HEK293T (cell line): ENCODE results near the gene DRC1.
A peak's percentile ranks its signal among the peaks of the same experiment; 100 is the strongest.
"Not testable (repeated sequence)": the region's sequence is repeated elsewhere in the genome, so short reads cannot be mapped to it uniquely, and the experiment has no call there.

Experiments used
- CTCF ChIA-PET: fragments of 350-600 bp; formaldehyde crosslinking; extraction: SDS; loops from one replicate; lab custom pipeline; 2021; ENCODE audit warnings: antibody characterized with exemption, inconsistent platforms; lab: Yijun Ruan, JAX
- POLR2A ChIA-PET: fragments of 350-600 bp; formaldehyde crosslinking; extraction: SDS; loops from one replicate; lab custom pipeline; 2020; ENCODE audit warnings: antibody characterized with exemption, inconsistent platforms; lab: Yijun Ruan, JAX
- DNase-seq: peaks from one replicate; pipeline ENCODE4 v3.0.0; 2012; ENCODE audit warnings: mixed read lengths; ENCODE audit errors: extremely low spot score
- ARNT ChIP-seq: fragments of 450-650 bp; IDR thresholded peaks from 2 replicates; pipeline ENCODE4 v1.6.1; 2017; ENCODE audit warnings: mild to moderate bottlenecking
- BHLHE40 ChIP-seq: fragments of 450-650 bp; IDR thresholded peaks from 2 replicates; pipeline ENCODE4 v1.6.1; 2016; ENCODE audit warnings: mild to moderate bottlenecking, moderate library complexity, borderline replicate concordance
- CTBP1 ChIP-seq: fragments of 450-650 bp; IDR thresholded peaks from 2 replicates; pipeline ENCODE4 v1.6.1; 2016; ENCODE audit warnings: borderline replicate concordance
- ELF4 ChIP-seq: fragments of 450-650 bp; IDR thresholded peaks from 2 replicates; pipeline ENCODE4 v1.6.1; 2017; ENCODE audit warnings: antibody characterized with exemption
- FOXA1 ChIP-seq: fragments of 450-650 bp; IDR thresholded peaks from 2 replicates; pipeline ENCODE4 v1.6.1; 2016; ENCODE audit warnings: mild to moderate bottlenecking
- FOXK2 ChIP-seq: fragments of 450-650 bp; IDR thresholded peaks from 2 replicates; pipeline ENCODE4 v1.6.1; 2016; ENCODE audit warnings: mild to moderate bottlenecking
- FOXM1 ChIP-seq: fragments of 450-650 bp; IDR thresholded peaks from 2 replicates; pipeline ENCODE4 v1.6.1; 2017; ENCODE audit warnings: mild to moderate bottlenecking, borderline replicate concordance
- HDGF ChIP-seq: fragments of 450-650 bp; IDR thresholded peaks from 2 replicates; pipeline ENCODE4 v1.6.1; 2017; ENCODE audit warnings: antibody characterized with exemption, borderline replicate concordance
- L3MBTL2 ChIP-seq: fragments of 450-650 bp; conservative IDR thresholded peaks from 2 replicates; pipeline ENCODE4 v1.6.1; 2016; ENCODE audit warnings: mild to moderate bottlenecking
- LEF1 ChIP-seq: fragments of 450-650 bp; IDR thresholded peaks from 2 replicates; pipeline ENCODE4 v1.6.1; 2017; ENCODE audit warnings: mild to moderate bottlenecking, borderline replicate concordance
- NFRKB ChIP-seq: fragments of 450-650 bp; IDR thresholded peaks from 2 replicates; pipeline ENCODE4 v1.6.1; 2016; ENCODE audit warnings: mild to moderate bottlenecking, moderate library complexity
- SP1 ChIP-seq: fragments of 450-650 bp; IDR thresholded peaks from 2 replicates; pipeline ENCODE4 v1.6.1; 2017
- SUZ12 ChIP-seq: fragments of 450-650 bp; IDR thresholded peaks from 2 replicates; pipeline ENCODE4 v1.6.1; 2016; ENCODE audit warnings: mild to moderate bottlenecking
- TARDBP ChIP-seq: fragments of 450-650 bp; IDR thresholded peaks from 2 replicates; pipeline ENCODE4 v1.6.1; 2016
- ZNF384 ChIP-seq: fragments of 450-650 bp; IDR thresholded peaks from 2 replicates; pipeline ENCODE4 v1.6.1; 2016
- TF ChIP-seq, protein P1 (sequence below): fragments of 450-650 bp; IDR thresholded peaks from 2 replicates; pipeline ENCODE4 v1.6.1; 2016

The DRC1 gene

DNA sequence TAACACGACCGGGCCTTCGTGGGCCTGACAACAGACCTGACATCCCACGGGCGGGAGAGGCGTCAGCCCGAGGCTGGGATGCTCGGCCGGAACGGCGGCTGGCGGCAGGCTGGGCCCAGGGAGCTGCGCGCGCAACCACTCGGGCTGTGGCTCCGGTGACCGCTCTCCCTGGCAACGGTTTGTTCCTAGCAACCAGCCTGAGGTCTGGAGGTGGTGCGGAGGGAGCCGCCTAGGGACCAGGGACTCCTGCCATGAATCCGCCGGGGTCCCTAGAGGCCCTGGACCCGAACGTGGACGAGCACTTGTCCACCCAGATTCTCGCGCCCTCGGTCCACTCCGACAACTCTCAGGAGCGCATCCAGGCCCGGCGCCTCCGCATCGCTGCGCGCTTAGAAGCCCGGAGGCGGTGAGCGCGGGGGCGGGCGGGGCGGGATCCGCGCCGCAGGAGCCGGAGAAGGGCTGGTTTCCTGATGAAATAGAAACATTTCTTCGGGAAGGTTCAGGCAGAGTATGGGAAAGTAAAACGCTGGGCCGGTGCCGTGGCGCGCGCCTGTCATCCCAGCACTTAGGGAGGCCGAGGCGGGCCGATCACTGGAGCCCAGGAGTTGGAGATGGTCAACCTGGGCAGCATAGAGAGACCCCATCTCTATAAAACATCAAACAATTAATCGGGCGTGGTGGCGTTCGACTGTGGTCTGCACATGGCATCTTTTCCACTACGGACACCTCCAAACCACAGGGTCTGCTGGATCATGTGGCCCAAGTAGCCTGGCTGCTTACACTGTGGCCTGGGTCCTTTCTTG is at the start of gene DRC1:
Gene DRC1, plus strand, starts transcription at position 182 of the 803 bp plus-strand sequence. Its CDS starts 70 bp downstream, at position 252.
- DNase-seq: peak; percentile 95
- CTCF ChIA-PET: no interaction called here
- POLR2A ChIA-PET: no interaction called here

DNA sequence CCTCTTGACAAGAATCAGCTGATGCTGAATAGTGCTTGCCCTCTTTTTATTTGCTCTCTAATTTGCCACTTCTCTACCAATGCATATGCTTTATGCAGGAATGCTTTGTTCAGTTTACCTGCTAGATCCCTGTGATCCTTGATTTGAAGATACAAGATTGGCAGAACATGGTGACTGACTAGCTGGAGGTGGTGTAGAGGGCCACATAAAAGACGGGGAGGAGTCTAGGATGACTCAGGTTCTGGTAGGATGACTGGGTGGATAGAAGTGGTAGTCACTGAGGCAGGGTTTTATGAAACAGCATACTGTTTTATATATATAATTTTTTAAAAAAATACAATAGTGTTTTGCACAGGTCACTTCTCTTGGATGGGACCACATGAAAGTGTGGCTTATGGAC is 48.8 kb upstream of the DRC1 start:
- DNase-seq: no peak
- CTCF ChIA-PET: no interaction called here

More for the DNA sequence above, at the start of gene DRC1:
- no peak for TF ChIP-seq L3MBTL2
- no peak for TF ChIP-seq LEF1

DNA sequence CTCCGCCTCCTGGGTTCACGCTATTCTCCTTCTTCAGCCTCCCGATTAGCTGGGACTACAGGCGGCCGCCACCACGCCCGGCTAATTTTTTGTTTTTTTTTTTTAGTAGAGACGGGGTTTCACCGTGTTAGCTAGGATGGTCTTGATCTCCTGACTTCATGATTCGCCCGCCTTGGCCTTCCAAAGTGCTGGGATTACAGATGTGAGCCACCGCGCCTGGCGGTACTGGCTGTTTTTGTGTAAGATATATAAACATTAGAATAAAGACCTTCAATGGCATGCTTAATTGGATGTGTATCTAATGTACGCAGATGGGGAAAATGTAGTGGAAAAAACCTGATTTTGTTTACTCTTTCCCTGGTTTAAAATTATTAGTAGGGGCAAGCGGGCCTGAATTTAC is 47.3 kb upstream of the DRC1 start:
- DNase-seq, CTCF ChIA-PET: not testable (repeated sequence)
- POLR2A ChIA-PET: interaction anchor here (2.5 kb wide), 1 partner anchor 9 kb away, joined by 14 read pairs; the partner anchor contains the start of gene SELENOI

More for the DNA sequence above, 48.8 kb upstream of the DRC1 start:
- POLR2A ChIA-PET: no interaction called here
- TF ChIP-seq NFRKB (no peak), HDGF (no peak), FOXK2 (no peak), ELF4 (no peak), FOXA1 (no peak), TARDBP (no peak), SP1 (no peak), FOXM1 (no peak), LEF1 (no peak), ARNT (no peak)
- TF ChIP-seq, protein P1, sequence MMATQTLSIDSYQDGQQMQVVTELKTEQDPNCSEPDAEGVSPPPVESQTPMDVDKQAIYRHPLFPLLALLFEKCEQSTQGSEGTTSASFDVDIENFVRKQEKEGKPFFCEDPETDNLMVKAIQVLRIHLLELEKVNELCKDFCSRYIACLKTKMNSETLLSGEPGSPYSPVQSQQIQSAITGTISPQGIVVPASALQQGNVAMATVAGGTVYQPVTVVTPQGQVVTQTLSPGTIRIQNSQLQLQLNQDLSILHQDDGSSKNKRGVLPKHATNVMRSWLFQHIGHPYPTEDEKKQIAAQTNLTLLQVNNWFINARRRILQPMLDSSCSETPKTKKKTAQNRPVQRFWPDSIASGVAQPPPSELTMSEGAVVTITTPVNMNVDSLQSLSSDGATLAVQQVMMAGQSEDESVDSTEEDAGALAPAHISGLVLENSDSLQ: no peak

DNA sequence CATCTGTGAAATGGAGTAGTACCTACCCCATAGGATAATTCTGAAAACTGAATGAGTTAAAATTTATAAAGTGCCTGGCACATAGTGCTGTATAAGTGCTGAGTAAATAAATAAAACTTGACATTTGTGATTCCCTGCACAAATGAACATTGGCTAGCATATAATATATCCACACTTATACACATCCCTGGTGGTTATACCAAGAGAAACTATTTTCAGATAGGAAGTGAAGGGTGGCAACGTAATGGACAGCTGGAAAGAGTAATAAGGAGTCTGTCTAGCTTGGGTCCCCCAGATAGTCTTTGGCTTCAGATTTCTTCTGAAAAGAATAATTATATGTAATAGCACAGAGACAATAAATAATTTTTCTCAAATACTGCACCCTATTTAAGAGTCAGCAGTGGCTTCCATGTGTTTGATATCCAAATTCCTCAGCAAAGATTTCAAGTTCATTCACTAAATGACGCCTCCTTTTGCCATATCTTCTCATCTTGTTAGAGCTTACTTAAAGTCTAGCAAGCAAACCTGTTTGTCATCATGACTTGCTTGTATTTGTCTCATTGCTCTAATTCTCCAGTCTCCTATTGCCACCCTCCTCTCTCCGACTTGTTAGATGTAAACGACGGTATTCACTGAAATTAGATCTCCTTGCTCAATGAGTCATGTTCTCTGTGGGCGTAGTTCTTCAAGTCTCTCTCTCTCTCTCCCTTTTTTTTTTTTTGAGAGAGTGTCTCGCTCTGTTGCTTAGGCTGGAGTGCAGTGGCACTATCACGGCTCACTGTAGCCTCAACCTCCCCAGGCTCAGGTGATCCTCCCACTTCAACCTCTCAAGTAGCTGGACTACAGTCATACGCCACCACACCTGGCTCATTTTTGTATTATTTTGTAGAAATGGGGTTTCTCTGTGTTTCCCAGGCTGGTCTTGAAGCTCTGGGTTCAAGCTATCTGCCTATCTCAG is 46.4 kb upstream of the DRC1 start:
- ChIA-PET POLR2A (interaction anchor here (2.5 kb wide), 1 partner anchor 10 kb away, joined by 14 read pairs; the partner anchor contains the start of gene SELENOI), CTCF (no interaction called here)
- peak; percentile 55 for DNase-seq
- TF ChIP-seq FOXK2 (no peak), FOXM1 (no peak), ZNF384 (peak; percentile 98), FOXA1 (no peak)

DNA sequence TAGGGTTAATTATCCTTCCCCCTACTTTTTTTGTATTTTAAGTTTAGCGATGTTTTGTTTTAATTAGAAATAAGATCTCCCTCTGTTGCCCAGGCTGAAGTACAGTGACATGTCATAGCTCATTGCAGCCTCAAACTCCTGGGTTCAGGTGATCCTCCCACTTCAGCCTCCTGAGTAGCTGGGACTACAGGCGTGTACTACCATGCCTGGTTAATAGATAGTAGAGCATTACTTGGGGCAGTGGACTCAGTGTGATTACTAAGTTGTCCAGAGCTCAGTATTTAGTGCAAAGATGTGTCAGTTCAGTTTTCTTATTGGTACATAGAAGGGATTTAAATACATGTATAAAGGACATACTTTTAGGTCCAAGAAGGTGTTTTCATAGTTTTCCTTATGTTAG is 45.6 kb upstream of the DRC1 start:
- CTCF ChIA-PET: no interaction called here
- DNase-seq: no peak
- POLR2A ChIA-PET: interaction anchor here (2.5 kb wide), 1 partner anchor 11 kb away, joined by 14 read pairs; the partner anchor contains the start of gene SELENOI
- TF ChIP-seq LEF1 (no peak), ELF4 (no peak), BHLHE40 (no peak), SUZ12 (no peak), FOXM1 (no peak), TARDBP (no peak), NFRKB (no peak), L3MBTL2 (no peak), FOXK2 (no peak), HDGF (no peak), ZNF384 (no peak)

DNA sequence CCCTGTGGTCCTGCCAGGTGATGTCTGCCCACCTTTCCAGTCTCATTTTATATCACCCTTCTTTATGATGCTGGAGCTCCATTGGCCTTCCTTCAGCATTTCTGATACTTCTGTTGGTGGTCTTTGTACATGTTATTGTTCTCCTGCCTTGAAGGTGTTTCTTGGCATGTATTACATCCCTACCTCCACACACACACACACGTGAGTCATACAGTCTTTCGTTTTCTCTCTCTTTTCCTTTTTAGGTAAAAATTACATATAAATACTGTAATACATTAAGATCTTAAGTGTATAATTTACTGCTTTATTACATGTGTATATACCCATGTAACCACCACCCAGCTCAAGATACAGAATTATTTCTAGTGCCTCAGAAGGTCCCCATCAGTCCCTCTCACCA is 44.9 kb upstream of the DRC1 start:
- no peak for DNase-seq
- ChIA-PET POLR2A (interaction anchor here (0.6 to 2.5 kb wide), 3 partner anchors 10 to 12 kb away, joined by 3 to 14 read pairs (median 9); partner anchors contain the start of genes ADGRF3 and SELENOI), CTCF (no interaction called here)
- no peak for TF ChIP-seq ZNF384
- TF ChIP-seq L3MBTL2: no peak
- TF ChIP-seq ARNT: no peak
- no peak for TF ChIP-seq SP1
- no peak for TF ChIP-seq SUZ12
- no peak for TF ChIP-seq BHLHE40
- TF ChIP-seq, protein P1: no peak
- TF ChIP-seq TARDBP: no peak
- no peak for TF ChIP-seq ELF4
- no peak for TF ChIP-seq FOXA1
- no peak for TF ChIP-seq FOXK2
- TF ChIP-seq NFRKB: no peak
- TF ChIP-seq HDGF: no peak
- TF ChIP-seq LEF1: no peak
- TF ChIP-seq CTBP1: no peak
- no peak for TF ChIP-seq FOXM1
